22Rv1 (cell line): ENCODE results near the gene CFAP73.
"Not testable (repeated sequence)": the region's sequence is repeated elsewhere in the genome, so short reads cannot be mapped to it uniquely, and the experiment has no call there.

Experiments
- H3K27ac ChIP-seq: fragments of 450-650 bp; 2 replicates; pipeline ENCODE4 v1.5.1; 2017
- CTCF ChIP-seq: fragments of 450-650 bp; IDR thresholded peaks from 2 replicates; pipeline ENCODE4 v1.5.1; 2017; ENCODE audit warnings: mild to moderate bottlenecking
- ZFX ChIP-seq: fragments of 450-650 bp; IDR thresholded peaks from 2 replicates; pipeline ENCODE4 v1.6.1; 2017; ENCODE audit warnings: antibody characterized with exemption, borderline replicate concordance

CFAP73 gene

DNA sequence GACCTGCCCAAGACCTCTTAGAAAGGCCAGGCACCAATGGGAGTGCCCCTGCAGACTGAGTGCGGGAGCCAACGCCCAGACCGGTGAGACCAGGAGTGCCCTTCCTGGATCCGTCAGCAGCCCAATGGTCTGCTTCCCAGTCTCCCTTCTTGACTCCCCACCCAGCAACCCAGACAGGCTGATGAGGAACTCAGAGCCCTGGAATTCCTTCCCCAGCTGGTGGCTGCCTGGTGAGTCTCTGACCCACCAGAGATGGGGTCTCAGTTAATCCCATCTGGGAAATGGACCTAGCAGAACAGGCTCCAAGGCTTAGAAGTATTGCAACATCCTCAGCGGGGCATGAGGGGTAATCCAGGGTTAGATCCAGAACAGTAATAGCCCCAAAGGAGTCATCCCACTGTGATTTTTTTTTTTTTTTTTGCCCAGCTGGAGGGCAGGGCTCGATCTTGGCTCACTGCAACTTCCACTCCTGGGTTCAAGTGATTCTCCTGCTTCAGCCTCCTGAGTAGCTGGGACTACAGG lies 12.5 kb upstream of the CFAP73 start:
- H3K27ac ChIP-seq = peak overlapping the region; percentile 8; the same call in 1 of the 2 replicates
- no peak for TF ChIP-seq ZFX

DNA sequence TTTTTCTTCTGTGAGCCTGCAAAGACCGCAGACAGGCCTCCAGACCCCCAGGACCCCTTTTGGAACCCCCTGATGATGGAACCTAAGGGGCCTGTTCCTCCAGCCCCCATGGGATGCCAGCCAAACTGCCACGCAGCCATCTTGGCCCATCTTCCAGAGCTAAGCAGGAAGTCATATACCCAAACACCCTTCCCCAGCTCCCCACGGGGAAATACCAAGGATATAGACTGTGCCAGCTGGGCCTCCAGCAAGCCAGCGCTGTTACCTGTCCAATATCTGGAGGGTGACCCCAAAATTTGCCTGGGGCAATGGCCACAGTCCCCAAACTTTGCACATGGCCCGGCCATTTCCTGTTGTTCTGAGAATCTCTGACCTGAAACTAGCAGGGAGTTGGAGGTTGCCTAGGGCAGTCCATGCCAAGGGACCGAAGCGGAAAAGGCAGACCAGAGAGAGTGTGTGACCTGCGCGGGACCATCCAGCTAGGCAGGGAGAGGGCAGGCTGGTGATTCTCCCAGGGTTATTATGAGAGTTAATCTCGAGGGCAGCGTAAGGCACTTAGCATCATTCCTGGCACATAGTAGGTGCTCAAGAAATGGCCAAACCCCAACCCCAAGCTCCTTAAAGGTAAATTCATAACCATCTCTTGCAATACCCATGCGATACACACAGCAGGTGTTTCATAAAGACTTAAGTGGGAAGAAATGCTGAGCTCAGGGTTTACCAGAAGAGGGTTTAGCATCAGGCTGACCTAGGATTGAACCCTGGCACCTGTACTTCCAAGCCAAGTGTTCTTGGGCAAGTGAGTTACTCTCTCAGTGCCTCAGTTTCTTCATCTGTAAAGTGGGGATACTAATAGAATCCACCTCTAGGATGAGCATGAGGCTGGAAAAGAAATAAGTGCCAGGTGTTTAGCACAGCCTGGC lies 11.4 kb upstream of the CFAP73 start:
- H3K27ac ChIP-seq = no peak overlapping the region

GRCh38 chr12:113138826-113139225 lies 10.7 kb upstream of the CFAP73 start:
- H3K27ac ChIP-seq = no peak overlapping the region
- TF ChIP-seq ZFX (no peak), CTCF (no peak)

More for the DNA sequence above, 11.4 kb upstream of the CFAP73 start:
- TF ChIP-seq CTCF (no peak), ZFX (no peak)

DNA sequence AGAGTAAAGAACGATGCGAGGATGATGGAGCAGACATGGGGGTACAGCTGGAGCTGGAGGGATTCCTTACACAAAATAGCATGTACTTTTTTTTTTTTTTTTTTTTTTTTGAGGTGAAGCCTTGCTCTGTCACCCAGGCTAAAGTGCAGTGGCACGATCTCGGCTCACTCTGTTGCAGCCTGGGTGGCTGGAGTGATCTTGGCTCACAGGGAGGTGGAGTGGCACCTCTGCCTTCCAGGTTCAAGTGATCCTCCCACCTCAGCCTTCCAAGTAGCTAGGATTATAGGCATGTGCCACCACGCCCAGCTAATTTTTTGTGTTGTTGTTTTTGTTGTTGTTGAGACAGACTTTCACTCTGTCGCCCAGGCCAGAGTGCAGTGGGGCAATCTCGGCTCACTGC lies 8.8 kb upstream of the CFAP73 start:
- no peak overlapping the region for H3K27ac ChIP-seq
- TF ChIP-seq ZFX (no peak), CTCF (no peak)

DNA sequence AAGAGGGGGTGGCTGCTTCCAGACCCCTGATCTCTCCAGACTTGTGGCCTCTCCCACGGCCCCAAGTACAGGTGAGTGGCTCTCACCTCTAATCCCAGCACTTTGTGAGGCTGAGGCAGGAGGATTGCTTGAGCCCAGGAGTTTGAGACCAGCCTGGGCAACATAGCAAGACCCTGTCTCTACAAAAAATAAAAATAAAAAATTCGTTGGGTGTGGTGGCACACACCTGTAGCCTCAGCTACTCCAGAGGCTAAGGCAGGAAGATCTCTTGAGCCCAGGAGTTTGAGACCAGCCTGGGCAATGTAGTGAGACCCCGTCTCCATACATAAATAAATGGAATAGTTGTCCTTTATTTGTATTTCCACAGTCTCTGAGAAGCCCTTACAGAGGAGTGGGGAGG lies 7.8 kb upstream of the CFAP73 start:
- not testable (repeated sequence) for H3K27ac ChIP-seq

- no peak overlapping the region for H3K27ac ChIP-seq
Observed at GRCh38 chr12:113142173-113142885, 7.2 kb upstream of the CFAP73 start.

DNA sequence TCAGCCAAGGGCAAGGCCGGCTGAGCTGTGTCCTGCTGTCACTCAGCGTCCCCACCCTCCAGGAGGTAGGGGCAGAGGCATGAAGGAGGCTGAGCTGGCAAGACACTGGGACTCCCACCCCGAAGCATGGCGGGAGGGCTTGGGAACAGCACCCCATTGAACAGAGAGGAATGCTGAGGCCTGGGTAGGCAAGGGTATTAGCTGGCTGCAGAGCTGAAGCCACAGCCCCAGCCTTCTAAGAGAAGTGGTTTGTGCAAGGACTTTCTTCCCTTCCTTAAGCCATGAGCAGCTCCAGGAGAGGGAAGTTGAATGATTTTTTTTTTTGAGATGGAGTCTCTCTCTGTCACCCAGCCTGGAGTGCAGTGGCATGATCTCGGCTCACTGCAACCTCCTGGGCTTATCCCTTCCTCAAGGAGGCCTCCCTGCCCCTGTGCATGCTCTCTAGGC lies 6.6 kb upstream of the CFAP73 start:
- TF ChIP-seq CTCF (no peak), ZFX (no peak)
- no peak overlapping the region for H3K27ac ChIP-seq

More at GRCh38 chr12:113142173-113142885, 7.2 kb upstream of the CFAP73 start:
- TF ChIP-seq ZFX (no peak), CTCF (no peak)

- no peak for TF ChIP-seq CTCF
- TF ChIP-seq ZFX = no peak
- no peak overlapping the region for H3K27ac ChIP-seq
Observed at GRCh38 chr12:113143959-113144358, 5.6 kb upstream of the CFAP73 start.
